T-helper 2 cell (primary cell): Measurements from ENCODE around the gene INPP5F.
A peak's percentile ranks its signal among the peaks of the same experiment; 100 is the strongest.

Experiments used
- DNase-seq, 5 experiments: peaks; one replicate each; pipeline versions ENCODE4 v3.0.0 to v3.0.0-alpha.2; 2012 to 2022
- total RNA-seq, 2 donors: gene quantifications; one replicate each; lab custom pipeline; 2026; lab: John Stamatoyannopoulos, UW

Gene INPP5F
- total RNA-seq, result 27.2 to 27.4 reads per million in 2 donors

- peak; percentile 95 to 100 (median 99) for DNase-seq
Observed at GRCh38 chr10:119725828-119726675, at the start of gene INPP5F. TSS of gene INPP5F (plus strand) at chr10:119726050. CDS start at chr10:119726263, 213 bp downstream.

- DNase-seq, result no peak
Observed at GRCh38 chr10:119677126-119677525, 48.7 kb upstream of the INPP5F start.

- DNase-seq, result no peak
Observed at GRCh38 chr10:119677904-119678755, 47.7 kb upstream of the INPP5F start.

GRCh38 chr10:119679480-119679829, 46.4 kb upstream of the INPP5F start:
- DNase-seq, result no peak

- DNase-seq, result no peak
Observed at GRCh38 chr10:119680050-119680449, 45.8 kb upstream of the INPP5F start.

- DNase-seq, result no peak
Observed at GRCh38 chr10:119680650-119681081, 45.2 kb upstream of the INPP5F start.

- peak; percentile 61 to 79 (median 73) for DNase-seq
Observed at GRCh38 chr10:119686465-119687191, 39.2 kb upstream of the INPP5F start.

GRCh38 chr10:119687192-119688032, 38.4 kb upstream of the INPP5F start:
- no peak for DNase-seq

GRCh38 chr10:119688033-119688508, 37.8 kb upstream of the INPP5F start:
- peak in 1 of 5 experiments; percentile 16 for DNase-seq

- DNase-seq, result no peak
Observed at GRCh38 chr10:119689016-119689580, 36.8 kb upstream of the INPP5F start.

- no peak for DNase-seq
Observed at GRCh38 chr10:119691726-119692125, 34.1 kb upstream of the INPP5F start.

- no peak for DNase-seq
Observed at GRCh38 chr10:119693262-119693957, 32.4 kb upstream of the INPP5F start.

- DNase-seq, result no peak
Observed at GRCh38 chr10:119694608-119695007, 31.2 kb upstream of the INPP5F start.

GRCh38 chr10:119700321-119700954, 25.4 kb upstream of the INPP5F start:
- no peak for DNase-seq

- DNase-seq, result no peak
Observed at GRCh38 chr10:119701861-119702260, 24.0 kb upstream of the INPP5F start.

- peak in 1 of 5 experiments; percentile 19 for DNase-seq
Observed at GRCh38 chr10:119702583-119702982, 23.3 kb upstream of the INPP5F start.

- DNase-seq, result no peak
Observed at GRCh38 chr10:119703903-119704508, 21.8 kb upstream of the INPP5F start.

- DNase-seq, result peak in 1 of 5 experiments; percentile 71
Observed at GRCh38 chr10:119705434-119705831, 20.4 kb upstream of the INPP5F start.

GRCh38 chr10:119706521-119707278, 19.1 kb upstream of the INPP5F start:
- no peak for DNase-seq
